CD14-positive monocyte (primary cell): ENCODE data around the gene C10orf143. TPM values are rescaled to one million over a fixed set of nuclear protein-coding genes. Genes with fewer than 3 reads are reported as not detected.

Source experiments
- DNase-seq, 3 donors: peaks; one replicate each; pipeline ENCODE4 v3.0.0-alpha.2; 2011 to 2022
- H2AFZ ChIP-seq: 2 replicates; pipeline ENCODE4 v1.6.0; 2012; ENCODE audit warnings: mild to moderate bottlenecking, low read depth, low read length, inconsistent platforms; ENCODE audit not compliant: insufficient read depth, poor library complexity, severe bottlenecking
- H3K27ac ChIP-seq, 2 donors: 1 replicate in 1 of 2; 2 replicates in 1 of 2; pipeline ENCODE4 v1.5.1; 2012 to 2013; ENCODE audit warnings: low read length in 2 of 2, control low read depth in 1 of 2, inconsistent platforms in 1 of 2, low read depth in 1 of 2, mild to moderate bottlenecking in 1 of 2
- H3K27me3 ChIP-seq, 2 donors: one replicate each; pipeline versions ENCODE4 v1.6.0 to v1.6.1; 2011 to 2013; ENCODE audit warnings: low read length in 2 of 2; ENCODE audit not compliant: control insufficient read depth in 2 of 2, insufficient read depth in 2 of 2
- H3K36me3 ChIP-seq, 2 donors: replicated peaks in 1 of 2; 1 replicate in 1 of 2; 2 replicates in 1 of 2; pipeline versions ENCODE4 v1.5.1 to v1.6.1; 2012 to 2013; ENCODE audit warnings: low read length in 2 of 2, control low read depth in 1 of 2, inconsistent platforms in 1 of 2, mild to moderate bottlenecking in 1 of 2; ENCODE audit not compliant: insufficient read depth in 2 of 2, control insufficient read depth in 1 of 2
- H3K4me1 ChIP-seq, 2 donors: 1 replicate in 1 of 2; 2 replicates in 1 of 2; pipeline versions ENCODE4 v1.5.1 to v1.6.1; 2012 to 2013; ENCODE audit warnings: low read length in 2 of 2, control low read depth in 1 of 2, inconsistent platforms in 1 of 2, mild to moderate bottlenecking in 1 of 2, moderate library complexity in 1 of 2; ENCODE audit not compliant: insufficient read depth in 2 of 2, control insufficient read depth in 1 of 2
- H3K4me2 ChIP-seq: replicated peaks from 2 replicates; pipeline ENCODE3; 2012; ENCODE audit warnings: low read length, moderate library complexity, mild to moderate bottlenecking; ENCODE audit not compliant: poor library complexity, severe bottlenecking; ENCODE audit errors: extremely low read depth
- H3K4me3 ChIP-seq, 3 experiments: fragments of 200-600 bp in 1 of 3; sonication (generic) in 1 of 3; replicated peaks in 1 of 3; 1 replicate in 2 of 3; 2 replicates in 1 of 3; pipeline ENCODE4 v1.5.1; 2011 to 2013; ENCODE audit warnings: low read length in 3 of 3, mild to moderate bottlenecking in 3 of 3, control low read depth in 2 of 3, low read depth in 2 of 3, inconsistent platforms in 1 of 3, moderate library complexity in 1 of 3
- H3K79me2 ChIP-seq: 2 replicates; pipeline ENCODE4 v1.6.0; 2012; ENCODE audit warnings: mild to moderate bottlenecking, control low read depth, inconsistent platforms, low read length, moderate library complexity; ENCODE audit not compliant: insufficient read depth
- H3K9ac ChIP-seq: 2 replicates; pipeline ENCODE4 v1.6.0; 2017; ENCODE audit warnings: low read length, mild to moderate bottlenecking; ENCODE audit not compliant: insufficient read depth, poor library complexity, severe bottlenecking
- H3K9me3 ChIP-seq, 2 donors: replicated peaks in 1 of 2; 1 replicate in 1 of 2; 2 replicates in 1 of 2; pipeline versions ENCODE4 v1.5.1 to v1.6.1; 2012 to 2013; ENCODE audit warnings: low read length in 2 of 2, control low read depth in 1 of 2; ENCODE audit not compliant: control insufficient read depth in 1 of 2, insufficient read depth in 1 of 2
- H4K20me1 ChIP-seq: 2 replicates; pipeline ENCODE4 v1.6.0; 2012; ENCODE audit warnings: mild to moderate bottlenecking, low read length, control low read depth, moderate library complexity; ENCODE audit not compliant: insufficient read depth
- H3K27ac Mint-ChIP-seq, 7 donors: one replicate each; pipeline ENCODE4 v1.8.0; 2020; ENCODE audit warnings: mild to moderate bottlenecking in 7 of 7, mixed read lengths in 7 of 7, moderate library complexity in 6 of 7, inconsistent platforms in 2 of 7
- H3K27me3 Mint-ChIP-seq, 3 donors: one replicate each; pipeline ENCODE4 v1.8.0; 2021 to 2022; ENCODE audit warnings: low read depth in 3 of 3, mild to moderate bottlenecking in 3 of 3, mixed read lengths in 3 of 3, moderate library complexity in 3 of 3, inconsistent platforms in 1 of 3
- H3K36me3 Mint-ChIP-seq, 2 donors: one replicate each; pipeline ENCODE4 v1.8.0; 2020; ENCODE audit warnings: mixed read lengths in 2 of 2, inconsistent platforms in 1 of 2, mild to moderate bottlenecking in 1 of 2
- H3K4me1 Mint-ChIP-seq: one replicate; pipeline ENCODE4 v1.8.0; 2020; ENCODE audit warnings: mild to moderate bottlenecking, mixed read lengths
- H3K4me3 Mint-ChIP-seq, 2 donors: one replicate each; pipeline ENCODE4 v1.8.0; 2020; ENCODE audit warnings: mild to moderate bottlenecking in 2 of 2, mixed read lengths in 2 of 2, moderate library complexity in 1 of 2
- H3K9me3 Mint-ChIP-seq, 7 donors: one replicate each; pipeline ENCODE4 v1.8.0; 2020 to 2022; ENCODE audit warnings: mixed read lengths in 7 of 7, mild to moderate bottlenecking in 6 of 7, moderate library complexity in 6 of 7, inconsistent platforms in 2 of 7
- WGBS: methylation state at CpG from one replicate; pipeline ENCODE4 v1.1.5; 2013; ENCODE audit warnings: missing lambda C conversion rate; ENCODE audit not compliant: insufficient coverage; 5-methylcytosine and 5-hydroxymethylcytosine counted together
- intact Hi-C, 2 donors: fragments of 100-400 bp; cut with micrococcal nuclease; formaldehyde crosslinking; loops; one replicate each; pipeline versions ENCODE4 v1.15.0 to v1.15.1; 2023
- polyA plus RNA-seq, 3 donors: library from polyadenylated mRNA; depleted of rRNA in 1 of 3; unstranded in 2 of 3; stranded (reverse) in 1 of 3; fragments of 300-500 nt in 2 of 3; fragments of >200 nt in 1 of 3; fragmentation: Illumina TruSeq in 2 of 3; gene quantifications; 1 replicate in 2 of 3; 2 replicates in 1 of 3; pipeline ENCODE4 v1.2.3, GENCODE V29; 2012 to 2021
- TF ChIP-seq, protein P1 (sequence below): fragments of 200-600 bp; IDR thresholded peaks from one replicate; pipeline ENCODE4 v1.8.0; 2022; ENCODE audit warnings: antibody characterized with exemption, mild to moderate bottlenecking

C10orf143 gene
- polyA plus RNA-seq, 3 donors, result 3.6 to 11.6 (median 8.0) TPM

- H2AFZ ChIP-seq, result no peak overlapping the region
- H3K4me3 Mint-ChIP-seq, result no peak overlapping the region
- peaks cover 2 to 7% (median 4%) of the 10 kb centered on the region in 3 donors for H3K27me3 Mint-ChIP-seq
- H3K9ac ChIP-seq, result no peak overlapping the region
- no peak overlapping the region for H3K27ac ChIP-seq
- H3K9me3 Mint-ChIP-seq, result peaks cover 0 to 6% (median 0%) of the 10 kb centered on the region in 7 donors
- H3K36me3 ChIP-seq, result no peaks in the 10 kb centered on the region
- H3K4me3 ChIP-seq, result no peak overlapping the region
- H4K20me1 ChIP-seq, result no peaks in the 10 kb centered on the region
- H3K36me3 Mint-ChIP-seq, result no peaks in the 10 kb centered on the region
- WGBS, result 93% methylated on average over 8 of the region's 14 CpGs
- H3K27me3 ChIP-seq, result no peaks in the 10 kb centered on the region
- H3K27ac Mint-ChIP-seq, result no peak overlapping the region
- H3K9me3 ChIP-seq, result no peaks in the 10 kb centered on the region
- no peaks in the 10 kb centered on the region for H3K79me2 ChIP-seq
- no peak overlapping the region for H3K4me2 ChIP-seq
- no peak for DNase-seq
- H3K4me1 ChIP-seq, result no peaks in the 10 kb centered on the region
- H3K4me1 Mint-ChIP-seq, result no peaks in the 10 kb centered on the region
- TF ChIP-seq, protein P1, sequence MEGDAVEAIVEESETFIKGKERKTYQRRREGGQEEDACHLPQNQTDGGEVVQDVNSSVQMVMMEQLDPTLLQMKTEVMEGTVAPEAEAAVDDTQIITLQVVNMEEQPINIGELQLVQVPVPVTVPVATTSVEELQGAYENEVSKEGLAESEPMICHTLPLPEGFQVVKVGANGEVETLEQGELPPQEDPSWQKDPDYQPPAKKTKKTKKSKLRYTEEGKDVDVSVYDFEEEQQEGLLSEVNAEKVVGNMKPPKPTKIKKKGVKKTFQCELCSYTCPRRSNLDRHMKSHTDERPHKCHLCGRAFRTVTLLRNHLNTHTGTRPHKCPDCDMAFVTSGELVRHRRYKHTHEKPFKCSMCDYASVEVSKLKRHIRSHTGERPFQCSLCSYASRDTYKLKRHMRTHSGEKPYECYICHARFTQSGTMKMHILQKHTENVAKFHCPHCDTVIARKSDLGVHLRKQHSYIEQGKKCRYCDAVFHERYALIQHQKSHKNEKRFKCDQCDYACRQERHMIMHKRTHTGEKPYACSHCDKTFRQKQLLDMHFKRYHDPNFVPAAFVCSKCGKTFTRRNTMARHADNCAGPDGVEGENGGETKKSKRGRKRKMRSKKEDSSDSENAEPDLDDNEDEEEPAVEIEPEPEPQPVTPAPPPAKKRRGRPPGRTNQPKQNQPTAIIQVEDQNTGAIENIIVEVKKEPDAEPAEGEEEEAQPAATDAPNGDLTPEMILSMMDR, result no peak
- intact Hi-C loops, result no loop called here
Observed at GRCh38 chr10:130037169-130037661, 73.4 kb downstream of the C10orf143 start.

GRCh38 chr10:130036296-130037065 is 74.1 kb downstream of the C10orf143 start:
- intact Hi-C loops, result no loop called here
- peaks cover 2 to 7% (median 4%) of the 10 kb centered on the region in 3 donors for H3K27me3 Mint-ChIP-seq
- Histone ChIP-seq H3K9me3 (no peaks in the 10 kb centered on the region), H3K27me3 (no peaks in the 10 kb centered on the region), H3K4me3 (no peak overlapping the region), H3K4me2 (no peak overlapping the region), H2AFZ (no peak overlapping the region), H3K79me2 (no peaks in the 10 kb centered on the region), H3K36me3 (no peaks in the 10 kb centered on the region), H3K4me1 (no peaks in the 10 kb centered on the region), H3K9ac (no peak overlapping the region), H4K20me1 (no peaks in the 10 kb centered on the region), H3K27ac (no peak overlapping the region)
- no peak overlapping the region for H3K27ac Mint-ChIP-seq
- no peaks in the 10 kb centered on the region for H3K36me3 Mint-ChIP-seq
- H3K4me3 Mint-ChIP-seq, result no peak overlapping the region
- no peak for DNase-seq
- H3K4me1 Mint-ChIP-seq, result no peaks in the 10 kb centered on the region
- TF ChIP-seq, protein P1, result no peak
- H3K9me3 Mint-ChIP-seq, result peaks cover 0 to 6% (median 2%) of the 10 kb centered on the region in 7 donors
- WGBS, result 82% methylated on average over 13 of the region's 13 CpGs
